Measurements from ENCODE around the gene ENAH. TPM values are rescaled to one million over a fixed set of nuclear protein-coding genes. Genes with fewer than 3 reads are reported as not detected.

ENAH gene
- total RNA-seq, 4 donors from 2014 or later: 158 to 295 (median 225) TPM

GRCh38 chr1:225450491-225451191, 202.3 kb downstream of the ENAH start:
- Histone ChIP-seq H3K4me3 (no peak overlapping the region), H3K4me1 (peaks cover 16 to 87% (median 27%) of the 10 kb centered on the region in 3 donors), H3K36me3 (no peaks in the 10 kb centered on the region), H3K9me3 (no peaks in the 10 kb centered on the region), H3K27me3 (no peaks in the 10 kb centered on the region), H3K27ac (peak overlapping the region in 3 of 4 donors; percentile 53 to 93 (median 86))
- ATAC-seq: no peak
- TF ChIP-seq EP300 (IDR thresholded peaks at IDR 0.05) (no peak), POLR2AphosphoS5 (IDR thresholded peaks at IDR 0.05) (no peak), POLR2A (IDR thresholded peaks at IDR 0.05) (no peak), CTCF (IDR thresholded peaks at IDR 0.05) (no peak)
- WGBS, 2 donors (ENCODE audit: low coverage in 1 of 2): 65 to 78% methylated on average over 4 to 7 of the region's 12 CpGs

GRCh38 chr1:225449774-225450173, 203.1 kb downstream of the ENAH start:
- H3K4me1 ChIP-seq: peaks cover 19 to 92% (median 32%) of the 10 kb centered on the region in 3 donors
- no peak overlapping the region for H3K4me3 ChIP-seq
- no peak for TF ChIP-seq POLR2AphosphoS5 (IDR thresholded peaks at IDR 0.05)
- TF ChIP-seq EP300 (IDR thresholded peaks at IDR 0.05): no peak
- TF ChIP-seq POLR2A (IDR thresholded peaks at IDR 0.05): no peak
- TF ChIP-seq CTCF (IDR thresholded peaks at IDR 0.05): no peak
- 100% methylated on average over 1 of the region's 5 CpGs; no CpG with 5 or more reads in 1 of the 2 donors for WGBS, 2 donors (ENCODE audit: low coverage in 1 of 2)
- no peaks in the 10 kb centered on the region for H3K27me3 ChIP-seq
- no peak for ATAC-seq
- H3K9me3 ChIP-seq: no peaks in the 10 kb centered on the region
- no peaks in the 10 kb centered on the region for H3K36me3 ChIP-seq
- peak overlapping the region; percentile 78 to 93 (median 88) for H3K27ac ChIP-seq

- Histone ChIP-seq H3K36me3 (no peaks in the 10 kb centered on the region), H3K9me3 (no peaks in the 10 kb centered on the region), H3K4me1 (peaks cover 15 to 92% (median 32%) of the 10 kb centered on the region in 3 donors), H3K4me3 (no peak overlapping the region), H3K27me3 (no peaks in the 10 kb centered on the region), H3K27ac (peak overlapping the region; percentile 78 to 93 (median 88))
- no peak for ATAC-seq
- no CpG with 5 or more reads among the region's 9 CpGs for WGBS, 2 donors (ENCODE audit: low coverage in 1 of 2)
- no peak for TF ChIP-seq POLR2AphosphoS5 (IDR thresholded peaks at IDR 0.05)
- TF ChIP-seq CTCF (IDR thresholded peaks at IDR 0.05): no peak
- TF ChIP-seq EP300 (IDR thresholded peaks at IDR 0.05): no peak
- TF ChIP-seq POLR2A (IDR thresholded peaks at IDR 0.05): no peak
Observed at GRCh38 chr1:225449261-225449660, 203.7 kb downstream of the ENAH start.

GRCh38 chr1:225448146-225448805, 204.6 kb downstream of the ENAH start:
- Histone ChIP-seq H3K4me3 (peak overlapping the region; percentile 25 to 43), H3K27me3 (no peaks in the 10 kb centered on the region), H3K27ac (peak overlapping the region; percentile 78 to 93 (median 88))

GRCh38 chr1:225447650-225448089, 205.3 kb downstream of the ENAH start:
- WGBS, 2 donors (ENCODE audit: low coverage in 1 of 2): 0 to 17% methylated on average over 3 to 8 of the region's 8 CpGs
- Histone ChIP-seq H3K36me3 (no peaks in the 10 kb centered on the region), H3K4me3 (peak overlapping the region; percentile 25 to 43), H3K27me3 (no peaks in the 10 kb centered on the region), H3K4me1 (peaks cover 15 to 93% (median 32%) of the 10 kb centered on the region in 3 donors), H3K27ac (peak overlapping the region; percentile 78 to 93 (median 88)), H3K9me3 (no peaks in the 10 kb centered on the region)
- peak; percentile 78 for ATAC-seq
- TF ChIP-seq POLR2AphosphoS5 (IDR thresholded peaks at IDR 0.05): peak; percentile 83
- TF ChIP-seq EP300 (IDR thresholded peaks at IDR 0.05): peak; percentile 60
- no peak for TF ChIP-seq CTCF (IDR thresholded peaks at IDR 0.05)
- no peak for TF ChIP-seq POLR2A (IDR thresholded peaks at IDR 0.05)

More at GRCh38 chr1:225448146-225448805, 204.6 kb downstream of the ENAH start:
- whole genome bisulfite sequencing, 2 donors (ENCODE audit: low coverage in 1 of 2): 0 to 21% methylated on average over 3 to 5 of the region's 9 CpGs
- no peaks in the 10 kb centered on the region for H3K9me3 ChIP-seq
- peak; percentile 22 for ATAC-seq
- peaks cover 15 to 92% (median 32%) of the 10 kb centered on the region in 3 donors for H3K4me1 ChIP-seq
- H3K36me3 ChIP-seq: no peaks in the 10 kb centered on the region
- no peak for TF ChIP-seq EP300 (IDR thresholded peaks at IDR 0.05)
- peak in 1 of 2 donors; percentile 12 for TF ChIP-seq POLR2A (IDR thresholded peaks at IDR 0.05)

Data from gastroesophageal sphincter (tissue), 4 donors.